Measurements from ENCODE around the gene IL4.
"Not testable (repeated sequence)": the region's sequence is repeated elsewhere in the genome, so short reads cannot be mapped to it uniquely, and the experiment has no call there.

Gene IL4

GRCh38 chr5:132673939-132674630 lies at the start of gene IL4:
TSS of gene IL4 (plus strand) at chr5:132673989. CDS start at chr5:132674051, 62 bp downstream.
- DNase-seq = no peak

GRCh38 chr5:132627470-132627869 lies 46.3 kb upstream of the IL4 start:
- DNase-seq = no peak

DNA sequence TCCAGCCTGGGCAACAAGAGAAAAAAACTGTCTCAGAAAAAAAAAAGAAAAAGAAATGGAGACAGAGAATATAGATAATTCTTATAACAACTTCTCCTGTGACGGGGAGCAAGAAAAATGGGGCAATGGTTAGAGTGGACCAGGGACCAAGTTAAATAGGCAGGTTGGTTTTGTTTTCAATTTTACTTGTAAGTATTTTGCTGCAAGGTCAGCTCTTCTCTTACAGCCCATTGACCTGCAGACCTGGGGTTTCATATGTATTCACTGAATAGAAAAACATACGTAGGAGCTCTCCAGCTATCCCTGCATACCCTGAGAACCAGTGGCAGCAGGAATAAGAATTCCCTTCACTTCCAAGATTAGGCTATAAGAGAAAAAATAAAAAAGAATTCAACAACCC lies 45.0 kb upstream of the IL4 start:
- no peak for DNase-seq

DNA sequence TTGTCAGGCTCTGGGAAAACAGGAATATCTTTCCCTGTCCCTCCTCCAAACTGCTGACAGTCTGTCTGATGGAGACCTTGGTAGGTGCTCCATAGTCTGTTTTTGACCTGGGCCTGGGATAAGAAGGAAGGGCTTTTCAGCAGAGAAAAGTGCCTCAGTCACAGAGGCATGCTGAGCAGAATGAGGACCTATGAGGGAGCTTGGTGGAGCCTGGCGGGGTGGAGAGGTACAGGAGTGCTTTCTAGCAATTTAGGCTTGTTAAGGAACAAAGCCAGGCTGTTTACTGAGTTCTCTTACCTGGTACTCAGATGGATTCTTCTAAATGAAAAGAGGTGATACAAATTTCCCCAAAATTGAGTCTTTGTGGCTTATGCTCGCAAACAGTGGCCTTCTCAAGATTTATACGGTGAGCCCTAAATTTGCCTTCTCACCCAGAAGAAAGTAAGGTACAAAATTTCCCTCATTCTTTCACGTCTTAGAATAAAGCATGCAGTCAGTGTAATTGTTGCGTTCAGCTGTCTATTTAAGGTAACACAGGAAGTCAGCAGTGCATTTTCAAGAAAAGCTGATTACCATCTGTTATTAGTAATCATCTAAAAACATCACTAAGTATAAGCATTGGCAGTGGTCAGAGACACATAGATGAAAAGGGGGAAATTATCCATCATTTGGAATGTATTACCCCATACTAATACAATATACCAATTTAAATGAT lies 44.4 kb upstream of the IL4 start:
- DNase-seq = no peak

GRCh38 chr5:132633587-132633986 lies 40.2 kb upstream of the IL4 start:
- DNase-seq = not testable (repeated sequence)

GRCh38 chr5:132635873-132636272 lies 37.9 kb upstream of the IL4 start:
- no peak for DNase-seq

- DNase-seq = no peak
Observed at GRCh38 chr5:132637241-132637640, 36.5 kb upstream of the IL4 start.

DNA sequence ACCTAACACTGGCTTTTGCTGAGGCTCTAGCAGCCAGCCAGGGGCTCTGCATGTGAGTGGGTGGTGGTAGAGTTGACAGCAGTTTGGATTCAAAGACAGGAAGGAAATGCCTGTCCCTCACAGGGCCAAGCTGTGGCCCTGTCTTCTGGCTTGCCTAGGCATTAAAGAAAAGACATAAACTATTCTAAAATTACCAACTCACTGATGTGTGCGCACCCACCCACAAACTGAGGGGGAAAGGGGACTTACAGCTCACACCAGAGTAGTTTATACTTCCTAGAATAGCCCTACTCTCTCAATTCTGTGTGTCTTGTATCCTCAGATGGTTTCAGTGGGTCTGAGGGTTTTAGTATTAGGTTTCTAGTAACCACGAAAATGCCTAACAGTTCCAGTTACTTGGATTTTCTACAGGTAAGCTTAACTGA lies 34.1 kb upstream of the IL4 start:
- DNase-seq = no peak

GRCh38 chr5:132640613-132641012 lies 33.2 kb upstream of the IL4 start:
- DNase-seq = no peak

DNA sequence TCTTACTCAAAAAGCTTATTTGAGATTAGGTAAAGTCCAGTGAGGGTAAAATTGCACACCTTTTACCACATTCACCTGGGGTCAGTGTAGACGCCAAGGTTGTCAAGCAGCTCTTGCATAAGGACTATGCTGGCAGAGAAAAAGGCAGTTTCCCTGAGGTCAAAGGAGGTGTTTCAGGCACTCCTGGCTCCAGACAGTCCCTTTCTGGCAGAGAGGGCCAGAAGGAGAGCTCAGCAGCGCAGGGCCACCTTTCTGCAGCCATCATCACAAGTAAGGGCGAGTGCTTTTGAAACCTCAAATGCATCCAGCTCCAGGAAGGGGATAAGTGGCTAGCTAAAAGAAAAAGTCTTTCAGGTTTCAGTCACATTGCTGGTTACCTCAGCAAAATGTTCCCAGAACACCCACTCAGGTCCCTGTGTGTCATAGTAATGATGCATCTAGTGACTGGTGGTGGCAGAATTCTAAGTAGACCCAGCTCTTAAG lies 32.5 kb upstream of the IL4 start:
- DNase-seq = peak in 1 of 2 donors; percentile 31

- no peak for DNase-seq
Observed at GRCh38 chr5:132641841-132642240, 31.9 kb upstream of the IL4 start.

GRCh38 chr5:132644177-132644576 lies 29.6 kb upstream of the IL4 start:
- DNase-seq = no peak

- no peak for DNase-seq
Observed at GRCh38 chr5:132646583-132647266, 27.1 kb upstream of the IL4 start.

DNA sequence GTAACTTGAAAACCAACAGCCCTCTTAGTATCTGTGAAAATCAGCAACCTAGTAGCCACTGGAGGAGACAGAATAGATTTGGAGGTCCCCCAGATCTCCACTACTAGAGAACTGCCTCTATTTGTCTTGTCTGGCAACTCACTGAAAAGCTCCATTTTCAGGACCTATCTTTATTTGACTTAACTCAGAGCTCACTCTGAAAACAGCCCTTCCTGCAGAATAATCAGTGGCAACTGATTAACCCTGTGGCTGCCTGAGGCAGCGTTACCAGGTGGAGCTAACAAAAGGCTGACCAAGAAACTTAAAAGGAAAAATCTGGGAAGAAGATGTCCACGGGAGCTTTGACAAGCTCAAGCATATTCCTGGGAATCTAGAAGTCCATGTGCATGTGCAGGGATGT lies 26.3 kb upstream of the IL4 start:
- no peak for DNase-seq

DNA sequence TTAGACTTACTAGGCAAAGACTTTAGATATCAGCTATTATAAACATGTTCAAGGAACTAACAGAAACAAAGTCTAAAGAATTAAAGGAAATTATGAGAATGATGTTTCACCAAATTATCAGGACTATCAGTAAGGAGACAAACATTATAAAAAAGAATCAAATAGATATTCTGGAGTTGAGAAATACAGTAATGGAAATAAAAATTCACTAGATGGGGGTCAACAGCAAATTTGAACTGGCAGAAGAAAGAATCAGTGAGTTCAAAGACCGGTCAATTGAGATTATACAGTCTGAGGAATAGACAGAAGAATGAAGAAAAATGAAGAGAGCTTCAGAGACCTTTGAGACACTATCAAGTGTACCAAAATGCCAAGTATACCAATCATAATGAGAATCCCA lies 25.4 kb upstream of the IL4 start:
- no peak for DNase-seq

DNA sequence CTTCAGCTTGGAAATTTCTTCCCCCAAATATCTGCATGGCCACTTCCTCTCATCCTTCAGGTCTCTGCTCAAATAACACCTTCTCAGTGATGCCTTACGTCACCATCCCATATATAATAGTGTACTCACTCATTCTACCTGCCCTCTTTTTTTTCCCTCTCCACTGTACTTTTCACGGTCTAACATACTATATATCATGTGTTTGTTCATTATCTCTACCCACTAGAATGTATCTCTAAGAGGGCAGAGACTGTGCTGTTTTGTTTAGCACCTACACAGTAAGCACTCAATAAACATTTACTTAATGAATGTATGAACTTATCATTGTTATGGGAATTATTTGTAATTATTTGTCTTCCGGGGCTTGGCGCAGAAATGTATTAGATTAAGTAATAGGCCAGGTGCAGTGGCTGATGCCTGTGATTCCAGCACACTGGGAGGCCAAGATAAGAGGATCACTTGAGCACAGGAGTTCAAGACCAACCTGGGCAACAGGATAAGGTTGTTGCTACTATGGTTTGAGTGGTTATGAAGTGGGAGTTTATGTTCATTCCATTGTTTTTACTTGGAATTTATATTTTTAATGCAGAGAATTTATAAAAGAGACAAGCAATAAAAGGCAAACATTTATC lies 21.8 kb upstream of the IL4 start:
- DNase-seq = no peak

GRCh38 chr5:132653716-132654115 lies 20.1 kb upstream of the IL4 start:
- DNase-seq = no peak

GRCh38 chr5:132655821-132656773 lies 17.7 kb upstream of the IL4 start:
- peak in 1 of 2 donors; percentile 46 for DNase-seq

DNA sequence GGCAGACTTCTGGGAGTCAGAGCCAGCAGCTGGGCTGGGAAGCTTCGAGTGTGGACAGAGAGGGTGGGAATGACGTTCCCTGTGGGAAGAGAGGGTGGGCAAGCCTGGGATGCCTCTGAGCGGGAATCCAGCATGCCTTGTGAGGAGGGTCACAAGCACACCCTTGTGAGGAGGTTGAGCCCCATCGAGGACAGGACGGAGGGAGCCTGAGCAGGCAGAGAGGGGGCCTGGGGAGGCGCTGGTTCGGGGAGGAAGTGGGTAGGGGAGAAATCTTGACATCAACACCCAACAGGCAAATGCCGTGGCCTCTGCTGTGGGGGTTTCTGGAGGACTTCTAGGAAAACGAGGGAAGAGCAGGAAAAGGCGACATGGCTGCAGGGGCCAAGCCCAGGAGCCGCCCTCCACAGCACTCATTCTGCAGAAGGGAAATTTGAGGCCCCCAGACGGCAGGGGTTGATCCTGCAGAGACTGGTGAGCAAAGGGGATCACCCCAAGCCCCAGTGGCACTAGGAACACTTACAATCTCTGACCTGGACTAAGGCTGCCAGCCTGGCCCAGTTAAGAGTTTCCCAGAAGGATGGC lies 16.9 kb upstream of the IL4 start:
- DNase-seq = no peak

- DNase-seq = no peak
Observed at GRCh38 chr5:132657676-132658380, 16.0 kb upstream of the IL4 start, which contains the start of gene IL13. TSS of gene IL13 (plus strand) at chr5:132658173. CDS start at chr5:132658187, 14 bp downstream.

All from inflammatory macrophage treated with lipopolysaccharide for 1 hour (primary cell).